Right forelimb (tissue), 1 donor: Measurements from ENCODE around the gene SLC7A6.

Experiments used
- DNase-seq: peaks from one replicate; pipeline ENCODE4 v3.0.0-alpha.2; 2018

Gene SLC7A6

DNA sequence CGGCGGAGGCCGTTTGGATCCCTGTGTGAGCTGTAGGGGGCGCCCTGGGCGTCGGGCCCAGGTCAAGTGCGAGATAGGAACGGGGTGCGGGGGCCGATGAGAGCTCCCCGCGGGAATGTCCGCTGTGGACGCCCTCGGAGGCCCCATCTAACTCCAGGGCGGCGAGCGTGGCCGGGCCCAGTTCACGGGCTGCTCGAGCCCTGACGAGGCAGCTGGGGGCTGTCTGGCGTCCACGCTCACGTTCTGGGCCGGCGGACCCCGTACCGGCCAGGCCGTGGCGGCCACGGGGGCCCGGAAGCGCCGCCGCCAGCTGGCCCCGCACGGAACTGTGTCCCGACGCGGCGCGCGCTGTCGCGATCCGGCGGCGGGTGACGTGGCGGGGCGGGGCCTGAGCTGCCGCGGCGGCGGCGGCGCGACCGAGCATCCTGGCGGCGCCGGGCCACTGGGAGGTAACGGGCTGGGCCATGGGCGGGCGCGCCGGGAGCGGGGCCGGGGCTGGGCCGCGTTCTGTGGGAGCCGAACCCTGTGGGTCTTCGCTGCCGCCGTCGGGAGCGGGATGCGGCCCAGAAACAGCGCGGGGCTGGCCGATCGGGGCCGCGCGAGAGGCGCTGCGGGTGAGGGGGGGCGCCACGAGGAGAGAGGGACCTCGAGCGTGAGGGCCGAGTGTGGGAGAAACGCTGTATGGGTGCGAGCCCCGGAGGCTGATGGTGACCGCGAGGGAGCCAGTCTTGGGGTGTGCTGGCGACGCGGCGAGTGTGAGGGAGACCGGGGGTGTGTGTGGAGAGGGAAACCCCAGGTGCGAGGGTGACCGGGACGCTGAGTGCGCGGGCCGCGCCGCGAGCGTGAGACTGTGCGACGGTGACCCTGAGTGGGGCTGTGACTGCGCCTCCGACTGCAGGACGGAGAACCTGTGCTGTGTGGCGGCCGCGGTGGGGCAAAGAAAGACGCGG lies at the start of gene SLC7A6:
TSS of gene SLC7A6 (plus strand) at position 399 of the 950 bp plus-strand sequence. CDS start 10,201 bp downstream, outside the sequence.
- DNase-seq: peak; percentile 83

DNA sequence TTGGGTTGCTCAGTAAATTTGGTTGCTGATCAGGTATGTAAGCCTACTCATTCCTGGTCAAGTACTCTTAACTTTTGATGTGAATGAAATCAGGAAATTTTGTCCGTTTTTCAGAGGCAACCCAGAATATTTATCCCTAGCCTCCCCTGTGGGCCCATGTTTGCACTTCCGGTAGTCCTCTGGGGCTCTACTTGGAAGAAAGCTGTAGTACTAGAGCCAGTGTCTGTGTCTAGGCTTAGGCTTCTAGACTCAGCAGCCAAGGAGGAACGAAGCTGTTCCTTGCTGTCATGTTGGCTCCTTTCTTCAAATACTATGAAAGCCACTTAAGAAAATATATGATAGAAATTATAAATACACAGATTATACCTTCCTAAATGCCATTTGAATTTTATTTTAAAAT lies 49.6 kb upstream of the SLC7A6 start:
- DNase-seq: no peak

DNA sequence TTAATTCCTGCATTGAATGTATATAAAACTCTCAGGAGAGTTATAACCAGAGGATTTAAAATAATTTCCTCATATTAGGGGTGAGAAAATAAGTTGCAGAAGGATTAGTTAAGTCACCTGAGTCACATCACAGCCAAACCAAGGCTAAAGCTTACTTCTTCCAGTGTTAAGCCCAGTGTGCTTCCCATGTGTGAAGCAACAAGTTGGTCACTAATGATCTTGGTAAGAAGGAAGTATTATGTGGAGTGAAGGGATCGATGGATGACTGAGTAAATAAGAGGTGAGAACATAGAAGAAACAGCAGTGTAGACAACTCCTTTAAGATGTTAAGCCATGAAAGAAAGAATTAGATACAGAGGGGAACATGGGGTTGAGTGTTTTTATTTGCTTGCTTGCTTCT lies 49.0 kb upstream of the SLC7A6 start:
- DNase-seq: no peak

DNA sequence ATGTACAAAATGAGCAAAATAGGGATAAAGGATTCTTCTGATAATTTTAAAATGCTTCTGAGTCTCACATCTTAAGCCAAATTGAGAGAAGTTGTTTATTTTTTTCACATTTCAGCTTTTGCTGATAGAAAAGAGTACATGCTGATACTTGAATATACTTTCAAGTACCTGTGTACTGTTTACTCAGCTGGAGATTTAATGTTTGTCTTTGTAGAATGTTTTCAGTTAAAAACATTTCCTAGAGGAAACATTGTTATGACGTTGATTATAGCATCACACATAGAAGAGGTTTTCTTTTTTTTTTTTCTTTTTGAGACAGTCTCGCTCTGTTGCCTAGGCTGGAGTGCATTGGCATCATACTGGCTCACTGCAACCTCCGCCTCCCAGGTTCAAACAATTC lies 48.1 kb upstream of the SLC7A6 start:
- DNase-seq: no peak

DNA sequence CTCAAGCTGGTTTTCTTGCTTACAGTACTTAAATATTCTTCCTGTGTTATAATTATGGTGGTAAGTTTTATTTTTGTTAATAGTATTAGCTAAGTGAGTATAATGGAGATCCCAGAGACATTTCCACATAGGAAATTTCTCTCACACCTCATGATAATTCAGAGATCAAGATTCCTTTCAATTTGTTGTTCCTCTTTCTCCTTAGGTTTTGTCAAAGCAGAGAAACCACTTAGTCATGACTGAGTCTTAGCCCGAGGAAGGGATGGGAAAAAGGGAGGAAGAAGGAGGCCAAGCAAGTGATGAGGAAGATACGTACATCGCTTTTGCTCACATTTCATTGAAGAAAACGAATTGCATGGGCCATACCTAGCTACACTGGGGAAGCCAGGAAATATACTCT lies 46.8 kb upstream of the SLC7A6 start:
- DNase-seq: no peak

DNA sequence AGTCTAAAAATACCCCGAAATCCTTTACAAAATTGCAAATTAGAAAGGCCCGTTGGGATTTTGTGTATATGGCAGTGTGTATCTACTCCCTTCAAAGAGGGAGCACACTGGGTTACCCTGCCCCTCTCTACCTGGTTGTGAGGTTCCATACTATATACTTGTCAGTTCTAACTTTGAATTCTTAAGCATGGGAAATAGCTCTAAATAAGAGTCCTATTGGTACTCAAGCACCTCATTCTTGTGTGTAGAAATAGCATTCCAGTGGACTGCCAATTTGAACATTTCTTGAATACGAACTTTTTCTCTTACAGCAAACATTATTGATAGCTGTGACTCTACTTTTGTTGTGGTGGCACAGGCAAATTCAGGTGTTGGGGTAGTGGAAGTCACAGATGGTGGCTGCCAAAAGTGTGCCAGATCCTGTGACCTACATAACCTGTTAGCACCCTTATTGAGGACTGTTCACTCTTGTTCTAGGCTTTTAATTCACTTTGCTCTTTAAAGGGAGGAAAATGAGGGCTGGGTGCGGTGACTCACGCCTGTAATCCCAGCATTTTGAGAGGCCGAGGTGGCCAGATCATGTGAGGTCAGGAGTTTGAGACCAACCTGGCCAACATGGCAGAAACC lies 44.5 kb upstream of the SLC7A6 start:
- no peak for DNase-seq

DNA sequence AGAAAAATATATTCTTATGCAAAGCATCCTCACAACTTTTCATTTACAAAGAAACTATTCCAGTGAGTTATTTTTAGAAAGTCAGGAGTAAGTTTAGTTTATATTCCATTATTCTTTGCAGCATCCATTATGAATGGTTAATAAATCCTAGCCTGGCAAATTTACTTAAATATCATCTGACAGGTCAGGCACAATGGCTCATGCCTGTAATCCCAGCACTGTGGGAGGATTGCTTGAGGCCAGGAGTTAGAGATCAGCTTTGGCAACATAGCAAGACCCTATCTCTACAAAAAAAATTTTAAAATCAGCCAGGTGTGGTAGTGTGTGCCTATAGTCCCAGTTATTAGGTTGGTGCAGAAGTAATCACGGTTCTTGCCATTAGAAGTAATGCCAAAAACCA lies 41.3 kb upstream of the SLC7A6 start:
- no peak for DNase-seq

DNA sequence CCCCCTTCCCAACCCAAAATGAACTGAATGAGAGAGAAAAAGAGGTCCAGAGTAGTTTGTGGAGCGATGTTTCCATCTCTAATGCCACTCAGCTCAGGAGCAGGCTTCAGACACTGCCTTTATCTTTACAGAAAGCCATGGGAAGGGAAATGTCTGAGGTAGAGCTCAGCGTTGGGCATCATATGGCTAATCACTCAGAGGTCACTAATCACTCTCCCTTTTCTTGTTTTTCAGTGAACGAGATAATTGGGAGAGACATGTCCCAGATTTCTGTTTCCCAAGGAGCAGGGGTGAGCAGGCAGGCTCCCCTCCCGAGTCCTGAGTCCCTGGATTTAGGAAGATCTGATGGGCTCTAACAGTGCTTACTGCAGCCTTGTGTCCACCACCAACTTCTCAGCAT lies 38.2 kb upstream of the SLC7A6 start:
- DNase-seq: no peak

DNA sequence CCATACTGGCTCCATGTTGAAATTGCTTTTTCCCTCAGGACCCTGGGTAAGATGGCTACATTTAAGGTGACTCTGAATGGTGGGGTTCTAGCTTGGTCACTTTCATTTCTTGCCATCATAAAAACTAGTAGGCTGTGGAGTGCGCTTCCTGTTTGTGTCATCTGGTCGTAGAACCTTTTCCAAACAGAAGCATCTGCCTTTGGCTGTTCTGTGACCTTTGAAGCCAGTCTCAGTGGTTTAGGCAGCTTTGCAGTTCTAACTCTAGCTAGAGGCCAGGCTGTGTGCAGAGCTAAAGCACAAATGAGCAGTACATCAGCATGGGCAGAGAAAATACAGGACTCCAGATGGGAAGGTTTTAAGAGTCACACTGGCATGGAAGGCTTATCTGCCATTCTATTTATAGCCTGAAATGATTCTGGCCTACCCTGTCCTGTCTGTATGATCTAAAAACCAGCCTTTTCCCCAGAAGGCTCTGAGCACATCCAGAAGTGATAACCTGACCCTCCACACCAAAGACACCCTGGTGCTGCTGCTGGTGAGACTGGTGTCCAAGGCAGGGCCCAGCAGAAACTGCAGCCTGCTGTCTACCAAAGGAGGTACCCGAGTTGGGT lies 37.0 kb upstream of the SLC7A6 start:
- no peak for DNase-seq

DNA sequence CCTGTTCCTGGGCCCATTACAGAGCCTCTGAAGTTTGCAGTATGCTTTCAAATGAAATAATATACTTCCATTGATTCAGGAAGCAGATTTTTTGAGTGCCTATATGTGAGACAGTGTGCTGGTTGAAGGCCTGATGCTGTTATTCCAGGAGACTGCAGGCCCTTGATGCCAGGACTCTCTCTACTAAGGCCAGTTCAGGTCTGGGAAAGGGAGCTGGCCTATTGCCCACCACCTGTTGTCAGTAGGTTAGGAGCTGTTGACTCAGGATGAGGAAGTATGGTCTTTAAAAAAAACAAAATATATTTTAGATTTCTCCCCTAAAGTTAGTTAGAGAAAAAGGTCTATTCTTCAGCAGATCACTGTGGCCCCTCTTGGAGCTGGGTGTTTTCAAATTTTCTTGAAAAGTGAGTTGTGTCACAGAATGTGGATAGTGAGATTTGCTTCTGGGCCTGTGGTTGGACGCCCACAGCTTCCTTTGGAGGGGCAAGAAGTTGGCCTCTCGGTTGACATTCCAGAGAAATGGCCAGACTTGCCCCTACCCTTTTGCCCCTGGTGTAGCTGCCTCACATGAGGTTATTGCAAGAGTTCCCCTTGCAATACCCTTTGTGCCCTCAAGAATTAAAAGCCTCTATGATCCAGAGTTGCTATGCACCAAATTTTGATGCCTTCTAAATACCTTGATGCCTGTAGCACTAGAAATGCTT lies 36.3 kb upstream of the SLC7A6 start:
- no peak for DNase-seq

DNA sequence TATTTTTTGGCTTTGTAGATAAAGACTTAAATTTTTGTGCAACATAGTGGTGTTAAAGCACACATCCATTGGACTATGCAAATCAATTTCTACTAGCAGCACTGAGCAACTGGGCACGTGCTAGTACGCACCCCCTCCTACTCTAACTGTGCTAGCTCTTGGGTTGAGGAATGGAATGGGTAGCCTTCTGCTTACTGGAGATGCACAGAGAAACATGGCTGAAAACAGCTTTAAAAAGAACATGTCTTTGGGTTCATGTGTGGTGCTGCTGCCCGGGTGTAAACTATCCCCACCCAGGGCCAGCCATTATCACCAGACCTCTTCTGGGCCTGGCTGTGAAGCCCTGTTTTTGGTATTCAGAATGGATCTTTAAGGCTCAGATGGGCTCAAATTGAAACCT lies 35.7 kb upstream of the SLC7A6 start:
- no peak for DNase-seq

DNA sequence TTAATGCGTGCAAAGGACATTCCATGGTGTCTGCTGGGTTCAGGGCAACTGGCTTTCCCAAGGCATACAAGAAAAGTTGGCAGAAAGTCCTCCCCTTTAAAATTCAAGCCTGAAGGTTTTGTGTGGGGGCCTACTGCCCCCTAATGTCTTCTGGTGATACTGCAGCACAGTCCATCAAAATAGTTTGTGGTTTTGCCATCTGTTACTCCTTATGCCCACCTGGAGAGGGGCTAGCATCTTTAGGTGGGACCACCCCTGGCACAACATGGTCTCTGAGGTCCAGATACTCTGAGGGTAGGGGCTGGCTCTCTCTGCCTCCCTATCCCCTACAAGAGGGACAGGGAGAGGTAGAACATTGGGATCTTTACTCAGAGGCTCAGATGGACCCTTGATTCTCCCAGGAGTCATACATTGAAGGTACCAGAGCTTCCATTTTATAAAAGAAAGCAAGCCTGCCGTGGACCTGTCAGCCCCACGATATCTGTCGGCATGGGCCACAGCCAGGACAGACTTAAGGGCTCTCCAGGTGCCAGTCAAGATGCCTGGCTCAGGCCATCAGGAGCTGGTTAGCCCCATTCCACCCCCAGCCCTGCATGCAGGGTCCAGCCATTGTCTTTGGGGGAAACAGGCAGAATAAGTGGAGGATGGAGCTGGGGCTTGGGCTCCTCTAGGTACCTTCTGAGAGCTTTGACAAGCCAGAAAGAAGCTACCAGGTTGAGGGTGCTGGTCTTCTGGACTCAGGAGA lies 34.7 kb upstream of the SLC7A6 start:
- no peak for DNase-seq

DNA sequence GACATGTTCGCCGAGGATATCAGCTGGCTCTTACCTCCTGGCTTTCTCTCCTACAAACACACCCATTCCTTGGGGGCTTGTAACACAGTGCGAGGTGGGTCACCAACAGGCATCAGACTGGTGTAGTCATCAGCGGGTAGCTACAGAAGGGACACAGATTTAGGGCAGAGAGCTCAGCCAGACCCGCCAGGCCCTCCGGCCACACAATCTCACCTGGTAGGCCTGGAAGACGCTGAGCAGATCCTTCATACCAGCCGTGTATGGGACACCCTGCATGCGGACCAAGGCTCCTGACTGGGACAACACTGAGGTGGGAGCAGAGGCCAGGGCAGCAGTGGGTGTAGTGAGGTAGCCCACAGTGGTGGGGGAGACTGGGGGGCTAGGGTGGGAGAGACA lies 34.2 kb upstream of the SLC7A6 start:
- no peak for DNase-seq

DNA sequence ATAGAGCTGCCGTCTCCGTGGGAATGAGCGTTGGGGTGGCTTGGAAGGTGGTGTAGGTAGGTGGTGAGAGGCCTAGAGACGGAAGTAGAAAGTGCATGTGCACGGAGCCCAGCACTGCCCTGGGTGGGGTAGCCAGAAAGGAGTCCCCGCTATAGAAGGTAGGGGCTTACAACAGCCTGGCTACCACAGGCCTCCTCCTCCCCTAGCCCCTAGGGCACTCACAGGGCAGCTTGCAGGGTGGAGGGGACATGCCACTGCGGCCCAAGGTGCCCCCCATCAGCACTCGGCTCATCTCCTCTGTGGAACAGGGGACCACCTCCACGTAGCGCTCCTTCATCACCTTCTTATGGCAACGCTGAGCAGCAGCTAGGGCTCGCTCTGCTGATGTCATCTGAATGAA lies 33.4 kb upstream of the SLC7A6 start:
- DNase-seq: no peak

DNA sequence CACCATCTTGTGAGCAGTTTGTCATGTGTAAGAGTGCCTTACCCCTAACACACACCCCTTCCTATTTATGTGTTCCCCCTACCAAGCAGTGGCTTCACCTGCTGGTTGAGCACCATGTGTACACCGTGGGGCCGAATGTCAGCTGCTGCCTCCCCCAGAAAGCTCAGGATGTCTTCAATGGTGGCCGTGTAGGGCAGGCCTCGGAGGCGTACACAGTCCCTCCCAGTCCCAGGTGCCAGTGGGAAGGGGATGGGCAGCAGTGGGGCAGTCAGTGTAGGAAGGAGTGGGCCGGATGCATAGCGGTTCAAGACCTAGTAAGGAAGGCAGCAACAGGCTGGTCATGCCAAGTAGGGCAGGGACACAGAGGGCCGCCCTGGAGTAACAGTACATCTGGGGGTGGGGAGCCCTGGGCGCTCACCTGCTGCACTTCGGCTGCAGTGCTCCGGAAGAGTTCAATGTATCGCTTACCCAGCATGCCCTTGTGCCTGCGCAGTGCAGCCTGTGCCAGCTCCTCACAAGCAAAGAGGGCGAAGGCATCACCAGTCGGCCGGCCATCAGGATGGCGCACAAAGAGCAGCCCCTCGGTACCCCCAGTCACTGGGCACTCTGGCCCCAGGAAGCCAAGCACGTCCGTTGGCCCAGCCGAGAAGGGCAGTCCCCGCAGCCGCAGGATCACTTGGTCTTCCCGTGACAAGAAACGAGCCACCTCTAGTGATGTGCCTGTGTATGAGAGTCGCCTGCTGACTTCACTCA lies 32.8 kb upstream of the SLC7A6 start:
- no peak for DNase-seq

DNA sequence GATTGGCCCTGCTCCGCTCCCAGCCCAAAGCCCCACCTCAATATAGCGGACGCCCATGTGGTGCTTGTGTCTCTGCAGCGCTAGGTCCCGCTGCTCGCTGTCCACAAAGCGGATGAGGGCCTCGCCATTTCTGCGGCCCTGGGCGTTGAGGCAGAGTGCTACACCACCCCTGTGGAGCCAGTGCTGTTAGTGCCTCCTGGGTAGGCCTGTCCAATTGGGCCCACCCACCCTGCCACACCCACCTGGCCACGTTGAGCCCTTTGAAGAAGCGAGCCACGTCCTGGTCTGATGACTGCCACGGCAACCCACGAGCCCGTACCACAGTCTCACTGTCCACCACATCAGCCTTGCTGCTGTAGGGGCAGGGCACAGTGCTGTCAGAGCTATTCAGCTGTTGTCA lies 32.0 kb upstream of the SLC7A6 start:
- no peak for DNase-seq

DNA sequence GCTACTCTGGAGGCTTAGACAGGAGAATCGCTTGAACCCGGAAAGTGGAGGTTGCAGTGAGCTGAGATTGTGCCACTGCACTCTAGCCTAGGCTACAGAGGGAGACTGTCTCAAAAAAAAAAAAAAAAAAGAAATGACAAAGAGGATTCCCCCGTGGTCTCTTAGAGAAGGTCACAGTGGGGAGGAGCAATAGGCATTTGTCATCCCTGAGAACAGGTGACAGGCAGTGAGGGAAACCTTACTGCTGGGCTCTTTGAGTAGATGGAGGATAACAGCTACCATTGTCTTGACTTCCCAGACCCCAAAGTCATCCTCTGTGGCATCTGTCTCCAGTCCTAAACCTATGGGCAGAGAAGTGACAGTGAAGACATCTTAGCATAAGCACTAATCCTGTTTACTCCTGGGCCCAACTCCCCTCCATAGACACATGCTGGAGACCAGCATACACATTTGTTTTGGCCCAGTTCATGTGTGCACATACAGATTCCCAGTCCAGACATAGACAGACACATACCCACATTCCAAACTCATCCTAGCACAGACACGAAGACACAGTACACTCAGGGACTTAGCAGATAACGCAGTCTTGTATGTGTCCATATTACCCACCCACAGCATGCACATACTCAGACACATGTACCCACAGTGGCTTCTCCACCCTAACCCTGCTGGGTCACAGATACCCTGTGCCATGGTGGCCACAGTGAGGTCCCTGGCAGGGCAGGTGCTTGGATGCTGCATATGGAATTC lies 31.1 kb upstream of the SLC7A6 start:
- no peak for DNase-seq

DNA sequence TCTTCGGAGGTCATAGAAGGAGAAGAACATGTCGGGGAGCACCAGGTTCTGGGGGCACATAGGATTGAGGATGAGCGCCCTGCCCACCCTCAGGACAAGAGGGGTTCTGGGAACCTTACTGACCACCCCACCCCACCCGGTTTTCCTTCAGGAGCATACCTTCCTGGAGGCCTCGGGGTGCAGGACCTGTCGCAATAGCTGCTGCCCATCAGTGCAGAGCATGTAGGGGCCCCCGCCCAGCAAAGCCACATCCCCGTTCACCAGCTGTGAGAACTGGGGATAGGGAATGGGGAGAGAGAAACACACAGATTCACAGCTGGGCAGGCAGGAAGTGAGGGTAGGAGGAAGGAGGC lies 30.5 kb upstream of the SLC7A6 start:
- no peak for DNase-seq

DNA sequence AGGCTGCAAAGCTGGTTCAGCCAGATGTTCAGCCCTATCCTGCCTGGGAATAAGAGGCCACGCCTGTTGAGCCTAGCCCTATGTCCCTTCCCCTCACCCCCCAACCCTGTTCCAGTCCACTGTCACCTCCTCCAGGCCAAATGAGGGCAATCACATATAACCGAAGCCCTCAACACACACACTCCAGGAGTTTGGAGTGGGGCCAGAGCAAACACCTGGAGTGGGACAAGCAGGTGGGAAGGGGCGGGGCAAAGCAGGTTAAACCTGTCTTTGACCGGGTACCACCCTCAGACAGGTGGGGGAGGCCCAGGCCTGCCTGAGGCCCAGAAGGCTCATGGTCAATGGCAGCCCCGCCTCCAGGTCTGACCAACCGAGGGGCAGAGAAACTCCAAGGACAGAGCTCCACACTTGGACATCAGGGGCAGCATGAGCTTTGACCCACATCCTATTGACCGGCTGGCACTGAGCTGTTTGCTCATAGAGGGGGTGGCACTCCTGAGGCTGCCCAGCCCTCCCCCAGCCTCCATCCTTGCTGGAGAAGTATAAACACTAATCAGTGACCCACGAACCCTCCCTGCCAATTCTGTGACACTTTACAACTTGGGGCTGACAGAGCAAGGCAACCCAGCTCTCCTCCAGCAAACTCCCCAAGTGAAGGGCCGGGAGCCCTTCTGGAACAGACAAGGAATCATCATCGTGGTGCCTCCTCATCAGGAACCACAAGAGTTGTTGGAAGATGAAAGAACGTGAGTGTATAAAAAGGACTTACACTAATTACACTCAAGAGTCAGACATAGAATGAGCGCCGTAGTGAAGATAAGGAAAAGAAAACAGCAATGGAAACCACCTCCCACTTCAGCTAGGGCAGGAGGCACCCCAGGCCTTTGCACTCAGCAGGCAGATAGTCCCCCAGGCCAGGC lies 29.9 kb upstream of the SLC7A6 start:
- no peak for DNase-seq
